H1 (cell line): Measurements from ENCODE around the gene CASR.

Experiments used
- CEBPB ChIP-seq: IDR thresholded peaks from 2 replicates; pipeline ENCODE4 v1.6.1; 2012; ENCODE audit warnings: low read depth, low read length
- CHD1 ChIP-seq: IDR thresholded peaks from 2 replicates; pipeline ENCODE4 v1.6.1; 2012; ENCODE audit warnings: low read depth, low read length, improper control_type of control experiment
- CHD2 ChIP-seq: IDR thresholded peaks from 2 replicates; pipeline ENCODE4 v1.6.1; 2012; ENCODE audit warnings: low read length, improper control_type of control experiment
- EP300 ChIP-seq, 2 experiments: IDR thresholded peaks; 1 replicate in 1 of 2; 2 replicates in 1 of 2; pipeline ENCODE4 v1.6.1; 2011 to 2012; ENCODE audit warnings: low read depth in 2 of 2, low read length in 2 of 2, mild to moderate bottlenecking in 2 of 2, borderline replicate concordance in 1 of 2, inconsistent platforms in 1 of 2, moderate library complexity in 1 of 2
- FOSL1 ChIP-seq: IDR thresholded peaks from 2 replicates; pipeline ENCODE4 v1.6.1; 2011; ENCODE audit warnings: mild to moderate bottlenecking, low read depth, low read length, moderate library complexity; ENCODE audit not compliant: insufficient read depth
- POLR2A ChIP-seq, 2 experiments: IDR thresholded peaks; 1 replicate in 1 of 2; 2 replicates in 1 of 2; pipeline ENCODE4 v1.6.1; 2011; ENCODE audit warnings: low read depth in 2 of 2, low read length in 2 of 2, mild to moderate bottlenecking in 2 of 2; ENCODE audit errors: control extremely low read depth in 1 of 2
- RAD21 ChIP-seq, 2 experiments: IDR thresholded peaks in 1 of 2; conservative IDR thresholded peaks in 1 of 2; 2 replicates each; pipeline ENCODE4 v1.6.1; 2011; ENCODE audit warnings: low read depth in 2 of 2, low read length in 2 of 2, improper control_type of control experiment in 1 of 2, inconsistent platforms in 1 of 2, mild to moderate bottlenecking in 1 of 2, moderate library complexity in 1 of 2
- RBBP5 ChIP-seq: IDR thresholded peaks from 2 replicates; pipeline ENCODE4 v1.7.1; 2012; ENCODE audit warnings: low read depth, mild to moderate bottlenecking, inconsistent platforms, low read length, moderate library complexity, borderline replicate concordance
- TAF1 ChIP-seq: IDR thresholded peaks from 2 replicates; pipeline ENCODE4 v1.6.1; 2011; ENCODE audit warnings: mild to moderate bottlenecking, low read depth, low read length
- TF ChIP-seq, protein P1 (sequence below), 3 experiments: IDR thresholded peaks; 1 replicate in 2 of 3; 2 replicates in 1 of 3; pipeline versions ENCODE4 v1.5.1 to v1.6.1; 2011; ENCODE audit warnings: low read length in 3 of 3, mild to moderate bottlenecking in 3 of 3, inconsistent platforms in 2 of 3, low read depth in 1 of 3, moderate library complexity in 1 of 3; ENCODE audit not compliant: insufficient read depth in 1 of 3; ENCODE audit errors: control extremely low read depth in 1 of 3

DNA sequence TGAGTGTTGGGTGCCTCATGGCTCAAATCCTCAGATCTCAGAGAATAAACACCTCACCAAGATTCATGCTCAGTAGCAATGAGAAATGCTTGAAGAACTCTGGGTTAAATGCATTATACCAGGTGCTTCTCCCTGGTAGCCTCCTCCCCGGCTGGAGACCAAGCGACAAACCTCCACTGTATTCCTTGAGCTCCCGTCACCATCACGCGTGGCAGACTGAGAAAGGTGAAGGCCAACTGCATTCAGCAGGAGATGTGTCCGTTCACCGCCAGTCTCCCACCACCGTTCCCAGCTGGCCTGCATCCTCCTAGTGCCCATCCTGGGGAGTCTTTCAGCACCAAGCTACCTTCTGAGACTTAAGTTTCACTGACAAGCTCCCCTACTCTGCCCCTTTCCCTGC lies 149.1 kb downstream of the CASR start:
- TF ChIP-seq RBBP5 (no peak), CHD2 (no peak), CEBPB (no peak), TAF1 (no peak), CHD1 (no peak), RAD21 (IDR thresholded peaks at IDR 0.05 in 1 of 2, conservative IDR thresholded peaks at IDR 0.05 in 1 of 2; ENCODE audit: low read depth in 2 of 2, low read length in 2 of 2) (no peak), FOSL1 (no peak), EP300 (IDR thresholded peaks at IDR 0.05; ENCODE audit: borderline replicate concordance in 1 of 2, low read depth in 2 of 2, low read length in 2 of 2) (no peak), POLR2A (IDR thresholded peaks at IDR 0.05; ENCODE audit: control extremely low read depth in 1 of 2, low read depth in 2 of 2, low read length in 2 of 2) (no peak)
- TF ChIP-seq, protein P1, sequence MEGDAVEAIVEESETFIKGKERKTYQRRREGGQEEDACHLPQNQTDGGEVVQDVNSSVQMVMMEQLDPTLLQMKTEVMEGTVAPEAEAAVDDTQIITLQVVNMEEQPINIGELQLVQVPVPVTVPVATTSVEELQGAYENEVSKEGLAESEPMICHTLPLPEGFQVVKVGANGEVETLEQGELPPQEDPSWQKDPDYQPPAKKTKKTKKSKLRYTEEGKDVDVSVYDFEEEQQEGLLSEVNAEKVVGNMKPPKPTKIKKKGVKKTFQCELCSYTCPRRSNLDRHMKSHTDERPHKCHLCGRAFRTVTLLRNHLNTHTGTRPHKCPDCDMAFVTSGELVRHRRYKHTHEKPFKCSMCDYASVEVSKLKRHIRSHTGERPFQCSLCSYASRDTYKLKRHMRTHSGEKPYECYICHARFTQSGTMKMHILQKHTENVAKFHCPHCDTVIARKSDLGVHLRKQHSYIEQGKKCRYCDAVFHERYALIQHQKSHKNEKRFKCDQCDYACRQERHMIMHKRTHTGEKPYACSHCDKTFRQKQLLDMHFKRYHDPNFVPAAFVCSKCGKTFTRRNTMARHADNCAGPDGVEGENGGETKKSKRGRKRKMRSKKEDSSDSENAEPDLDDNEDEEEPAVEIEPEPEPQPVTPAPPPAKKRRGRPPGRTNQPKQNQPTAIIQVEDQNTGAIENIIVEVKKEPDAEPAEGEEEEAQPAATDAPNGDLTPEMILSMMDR (IDR thresholded peaks at IDR 0.05; ENCODE audit: control extremely low read depth in 1 of 3, insufficient read depth in 1 of 3, low read depth in 1 of 3, low read length in 3 of 3) = no peak
